SU-DHL-6 (cell line): Measurements from ENCODE around the gene PEX5.

Experiments
- CTCF ChIP-seq: fragments of 200-600 bp; sonication (generic); IDR thresholded peaks from one replicate; pipeline ENCODE4 v1.5.1; 2017; ENCODE audit warnings: antibody characterized with exemption, mild to moderate bottlenecking, low read length, moderate library complexity; ENCODE audit not compliant: insufficient read depth, poor library complexity, severe bottlenecking
- EZH2phosphoT487 ChIP-seq: fragments of 200-600 bp; sonication (generic), shearing (Covaris generic); conservative IDR thresholded peaks from 2 replicates; pipeline ENCODE4 v1.6.1; 2018; ENCODE audit warnings: mild to moderate bottlenecking, antibody characterized with exemption, low read length, moderate library complexity, mixed read lengths

DNA sequence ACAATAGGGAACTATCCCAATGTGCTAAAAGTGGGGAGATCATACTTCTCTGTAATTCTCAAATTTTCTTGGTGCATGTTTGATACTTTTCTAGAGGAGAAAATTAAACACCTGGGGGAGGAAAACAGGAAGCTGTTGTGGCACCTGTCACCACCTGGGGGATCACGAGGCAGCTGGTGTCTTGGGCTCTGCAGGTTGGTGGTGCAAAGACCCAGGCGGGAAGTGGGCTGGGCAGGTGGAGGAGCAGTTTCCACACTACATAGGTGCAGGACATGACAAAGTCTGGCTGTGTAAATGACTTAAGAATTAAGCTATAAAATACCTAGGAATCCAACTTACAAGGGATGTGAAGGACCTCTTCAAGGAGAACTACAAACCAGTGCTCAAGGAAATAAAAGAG is 23.2 kb downstream of the PEX5 start:
- no peak for TF ChIP-seq EZH2phosphoT487
- TF ChIP-seq CTCF, result no peak
